Fibroblast of skin of back (primary cell): ENCODE results near the gene APBA2.
"Not testable (repeated sequence)": the region's sequence is repeated elsewhere in the genome, so short reads cannot be mapped to it uniquely, and the experiment has no call there.

Source experiments
- DNase-seq: peaks from one replicate; pipeline ENCODE4 v3.0.0-alpha.2; 2013

The APBA2 gene

GRCh38 chr15:29139540-29140459 lies 254.0 kb downstream of the APBA2 start:
- DNase-seq, result peak; percentile 41

GRCh38 chr15:29140475-29141307 lies 254.9 kb downstream of the APBA2 start:
- DNase-seq, result no peak

- no peak for DNase-seq
Observed at GRCh38 chr15:29141308-29142128, 255.7 kb downstream of the APBA2 start.

- DNase-seq, result no peak
Observed at GRCh38 chr15:29142129-29142747, 256.5 kb downstream of the APBA2 start.

GRCh38 chr15:29143293-29143692 lies 257.5 kb downstream of the APBA2 start:
- no peak for DNase-seq

- peak; percentile 87 for DNase-seq
Observed at GRCh38 chr15:29143909-29144635, 258.3 kb downstream of the APBA2 start.

GRCh38 chr15:29149738-29150075 lies 263.9 kb downstream of the APBA2 start:
- DNase-seq, result no peak

- no peak for DNase-seq
Observed at GRCh38 chr15:29150515-29151483, 265.0 kb downstream of the APBA2 start.

GRCh38 chr15:29151484-29151857 lies 265.7 kb downstream of the APBA2 start:
- no peak for DNase-seq

GRCh38 chr15:29156521-29156920 lies 270.7 kb downstream of the APBA2 start:
- no peak for DNase-seq

- no peak for DNase-seq
Observed at GRCh38 chr15:29159771-29160455, 274.1 kb downstream of the APBA2 start.

- DNase-seq, result no peak
Observed at GRCh38 chr15:29162411-29162810, 276.6 kb downstream of the APBA2 start.

- DNase-seq, result not testable (repeated sequence)
Observed at GRCh38 chr15:29167122-29167521, 281.3 kb downstream of the APBA2 start.
